Fibroblast of lung (primary cell): ENCODE data around the gene ARHGEF12.

Experiments
- CTCF ChIP-seq, 2 donors: IDR thresholded peaks in 1 of 2; conservative IDR thresholded peaks in 1 of 2; 1 replicate in 1 of 2; 2 replicates in 1 of 2; pipeline ENCODE4 v1.5.1; 2011 to 2012; ENCODE audit warnings: low read length in 2 of 2, control low read depth in 1 of 2, inconsistent platforms in 1 of 2, low read depth in 1 of 2, mild to moderate bottlenecking in 1 of 2
- EZH2 ChIP-seq: IDR thresholded peaks from 2 replicates; pipeline ENCODE4 v1.5.1; 2012; ENCODE audit warnings: low read length, control low read depth, mild to moderate bottlenecking; ENCODE audit errors: missing control alignments

GRCh38 chr11:120455487-120455886, 119.3 kb downstream of the ARHGEF12 start:
- TF ChIP-seq CTCF (conservative IDR thresholded peaks at IDR 0.05 in 1 of 2, IDR thresholded peaks at IDR 0.05 in 1 of 2; ENCODE audit: low read depth in 1 of 2, low read length in 2 of 2) (no peak), EZH2 (no peak)
